Left ventricle myocardium inferior (tissue), 1 donor: ENCODE measurements around the gene CEP128. TPM values are rescaled to one million over a fixed set of nuclear protein-coding genes. Genes with fewer than 3 reads are reported as not detected.

Experiments used
- DNase-seq: peaks from one replicate; pipeline ENCODE4 v3.0.0-alpha.2; 2020
- H3K27ac ChIP-seq: fragments of 200-600 bp; replicated peaks from 2 replicates; pipeline ENCODE4 v1.8.0; 2021
- H3K27me3 ChIP-seq: fragments of 200-600 bp; 2 replicates; pipeline ENCODE4 v1.8.0; 2021; ENCODE audit warnings: low read depth
- H3K36me3 ChIP-seq: fragments of 200-600 bp; 2 replicates; pipeline ENCODE4 v1.8.0; 2021
- H3K4me1 ChIP-seq: fragments of 200-600 bp; 2 replicates; pipeline ENCODE4 v1.8.0; 2021
- H3K4me3 ChIP-seq: fragments of 200-600 bp; 2 replicates; pipeline ENCODE4 v1.8.0; 2021; ENCODE audit warnings: mild to moderate bottlenecking, moderate library complexity
- H3K9me3 ChIP-seq: fragments of 200-600 bp; replicated peaks from 2 replicates; pipeline ENCODE4 v1.8.0; 2021
- CTCF ChIP-seq: fragments of 200-600 bp; IDR thresholded peaks from 2 replicates; pipeline ENCODE4 v1.8.0; 2021; ENCODE audit warnings: antibody characterized with exemption, mild to moderate bottlenecking, borderline replicate concordance
- intact Hi-C: fragments of 100-400 bp; cut with micrococcal nuclease; formaldehyde crosslinking; loops from one replicate; pipeline ENCODE4 v1.11.0; 2022
- total RNA-seq: library from RNA; stranded (reverse); fragmentation: NEBNext Ultra II Directional; extraction: Animal tissue kit (Norgen Biotek cat#: 25700); gene quantifications from one replicate; pipeline ENCODE4 v1.2.1, GENCODE V29; 2021
- donor health status: DM: no; HTN: yes; CAD: no; lungs with severe emphysema.

CEP128 gene
- total RNA-seq, 1 donor from 2014 or later, result 2.3 TPM

GRCh38 chr14:80844872-80845271 is 96.7 kb downstream of the CEP128 start:
- Histone ChIP-seq H3K4me3 (no peak overlapping the region), H3K27me3 (no peaks in the 10 kb centered on the region), H3K27ac (no peak overlapping the region), H3K36me3 (no peaks in the 10 kb centered on the region), H3K4me1 (no peaks in the 10 kb centered on the region), H3K9me3 (no peaks in the 10 kb centered on the region)
- no peak for DNase-seq
- TF ChIP-seq CTCF, result no peak
- intact Hi-C loops, result loop anchor here (10.0 kb wide), 1 partner anchor 1880 kb away; no protein-coding TSS in a partner anchor

GRCh38 chr14:80839743-80840142 is 101.8 kb downstream of the CEP128 start:
- DNase-seq, result no peak
- Histone ChIP-seq H3K9me3 (no peaks in the 10 kb centered on the region), H3K4me3 (no peak overlapping the region), H3K27me3 (no peaks in the 10 kb centered on the region), H3K4me1 (no peaks in the 10 kb centered on the region), H3K36me3 (no peaks in the 10 kb centered on the region), H3K27ac (no peak overlapping the region)
- TF ChIP-seq CTCF, result no peak
- intact Hi-C loops, result loop anchor here (10.0 kb wide), 1 partner anchor 1875 kb away; no protein-coding TSS in a partner anchor

GRCh38 chr14:80809663-80810062 is 131.9 kb downstream of the CEP128 start:
- intact Hi-C loops, result no loop called here

GRCh38 chr14:80805136-80805535 is 136.4 kb downstream of the CEP128 start:
- no peak for DNase-seq
- H3K4me3 ChIP-seq, result no peak overlapping the region
- intact Hi-C loops, result no loop called here
- no peak for TF ChIP-seq CTCF
- peaks cover 24% of the 10 kb centered on the region for H3K9me3 ChIP-seq
- H3K36me3 ChIP-seq, result no peaks in the 10 kb centered on the region
- H3K27ac ChIP-seq, result no peak overlapping the region
- H3K27me3 ChIP-seq, result no peaks in the 10 kb centered on the region
- no peaks in the 10 kb centered on the region for H3K4me1 ChIP-seq

More at GRCh38 chr14:80809663-80810062, 131.9 kb downstream of the CEP128 start:
- TF ChIP-seq CTCF, result no peak
- Histone ChIP-seq H3K27ac (no peak overlapping the region), H3K36me3 (no peaks in the 10 kb centered on the region), H3K4me1 (no peaks in the 10 kb centered on the region), H3K27me3 (no peaks in the 10 kb centered on the region), H3K9me3 (peaks cover 34% of the 10 kb centered on the region), H3K4me3 (no peak overlapping the region)
- no peak for DNase-seq

- no peak for TF ChIP-seq CTCF
- H3K27me3 ChIP-seq, result no peaks in the 10 kb centered on the region
- DNase-seq, result no peak
- no peaks in the 10 kb centered on the region for H3K4me1 ChIP-seq
- H3K27ac ChIP-seq, result no peak overlapping the region
- intact Hi-C loops, result no loop called here
- no peaks in the 10 kb centered on the region for H3K36me3 ChIP-seq
- peaks cover 15% of the 10 kb centered on the region for H3K9me3 ChIP-seq
- no peak overlapping the region for H3K4me3 ChIP-seq
Measured at GRCh38 chr14:80798878-80799277, 142.7 kb downstream of the CEP128 start.
